ENCODE measurements around the gene RECK. TPM values are rescaled to one million over a fixed set of nuclear protein-coding genes. Genes with fewer than 3 reads are reported as not detected.

Gene RECK
- total and polyA plus RNA-seq, 2 experiments from 2014 or later: 8.1 to 11.6 TPM

GRCh38 chr9:36165826-36166167, 129.1 kb downstream of the RECK start (continued):
- no peak for TF ChIP-seq ZNF462 (CRISPR knock-in tag; IDR thresholded peaks at IDR 0.05)
- no peak for TF ChIP-seq CTCF (conservative IDR thresholded peaks at IDR 0.05; ENCODE audit: low read depth in 2 of 2)
- no peak for TF ChIP-seq POLR2AphosphoS5 (IDR thresholded peaks at IDR 0.05; ENCODE audit: low read depth)
- TF ChIP-seq NANOG (IDR thresholded peaks at IDR 0.05; ENCODE audit: borderline replicate concordance): no peak
- no peak for TF ChIP-seq CREB1 (CRISPR knock-in tag; IDR thresholded peaks at IDR 0.05; ENCODE audit: low read depth)

DNA sequence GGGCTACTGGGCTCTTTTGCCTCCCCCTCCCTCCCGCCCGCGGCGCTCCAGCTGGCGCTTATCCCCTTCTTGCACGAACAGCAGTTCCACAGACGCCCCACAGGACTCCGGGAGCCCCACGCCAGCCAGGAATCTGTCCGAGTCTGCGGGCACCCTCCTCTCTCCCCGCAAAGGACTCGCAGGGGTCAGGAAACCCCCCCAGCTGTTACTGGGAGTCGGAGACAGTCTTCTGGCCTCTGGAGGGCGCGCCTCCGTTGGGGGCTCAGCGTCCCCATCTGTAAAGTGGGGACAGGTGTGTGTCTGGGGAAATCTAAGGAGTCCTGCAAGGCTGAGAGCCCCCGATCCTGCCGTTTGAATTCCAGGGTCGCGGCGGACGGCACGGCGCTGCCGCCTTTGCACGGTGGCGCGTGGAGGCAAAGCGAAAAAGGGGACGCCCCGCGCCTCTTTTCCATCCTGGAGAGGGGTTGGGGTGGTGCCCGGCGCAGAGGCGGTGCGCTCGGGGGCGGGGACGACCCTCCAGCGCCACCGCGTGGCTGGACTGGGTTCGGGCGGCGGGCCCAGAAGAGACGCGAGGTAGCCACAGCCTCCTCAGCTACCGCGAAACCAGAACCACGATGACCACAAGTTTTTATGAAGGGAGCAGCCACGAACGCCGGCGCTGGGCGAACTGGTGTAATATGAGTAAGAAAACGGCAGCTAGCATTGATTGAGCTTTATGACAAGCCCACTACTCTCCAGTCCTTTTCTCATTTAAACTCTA, 129.6 kb downstream of the RECK start:
- Histone ChIP-seq H3K4me3 (peak overlapping the region; percentile 57), H4K20me1 (replicated peaks; ENCODE audit: insufficient read depth) (no peaks in the 10 kb centered on the region), H3K27ac (ENCODE audit: low read depth) (no peak overlapping the region), H3K9me2 (ENCODE audit: insufficient read depth) (peaks cover 3% of the 10 kb centered on the region; the same call in 1 of the 2 replicates), H3K4me1 (ENCODE audit: insufficient read depth) (peaks cover 27% of the 10 kb centered on the region), H2AFZ (peak overlapping the region; percentile 87), H3K4me2 (peak overlapping the region; percentile 64), H3K36me3 (ENCODE audit: insufficient read depth) (no peaks in the 10 kb centered on the region), H3F3A (replicated peaks; ENCODE audit: low read depth) (peaks cover 7% of the 10 kb centered on the region; the same call in 1 of the 2 replicates), H3K27me3 (ENCODE audit: insufficient read depth) (no peaks in the 10 kb centered on the region), H3K79me2 (replicated peaks; ENCODE audit: insufficient read depth) (no peaks in the 10 kb centered on the region)
- H3K36me3 Mint-ChIP-seq (ENCODE audit: low read depth): peaks cover 3% of the 10 kb centered on the region; the same call in 2 of the 3 replicates
- peaks cover 41% of the 10 kb centered on the region for H3K4me1 Mint-ChIP-seq
- TF ChIP-seq CREB1 (CRISPR knock-in tag; IDR thresholded peaks at IDR 0.05; ENCODE audit: low read depth): 0 out of 2 replicates have a peak, but pooled peaks have one; percentile 21
- no peak for TF ChIP-seq NANOG (IDR thresholded peaks at IDR 0.05; ENCODE audit: borderline replicate concordance)
- peak; percentile 81 to 89 for TF ChIP-seq CTCF (conservative IDR thresholded peaks at IDR 0.05; ENCODE audit: low read depth in 2 of 2)
- peak overlapping the region; percentile 67 for H3K4me3 Mint-ChIP-seq
- H3K27me3 Mint-ChIP-seq (ENCODE audit: insufficient read depth, low read depth, poor library complexity): peaks cover 18% of the 10 kb centered on the region
- no peak overlapping the region for H3K27ac Mint-ChIP-seq
- peak; percentile 87 for DNase-seq (ENCODE audit: low spot score)
- H3K9me3 Mint-ChIP-seq: no peaks in the 10 kb centered on the region; the same call in 1 of the 3 replicates
- peak; percentile 75 for ATAC-seq
